ENCODE results near the gene MPHOSPH10. TPM values are rescaled to one million over a fixed set of nuclear protein-coding genes. Genes with fewer than 3 reads are reported as not detected.
"Not testable (repeated sequence)": the region's sequence is repeated elsewhere in the genome, so short reads cannot be mapped to it uniquely, and the experiment has no call there.

The MPHOSPH10 gene
- total RNA-seq, 1 donor from 2014 or later = 23.0 TPM

DNA sequence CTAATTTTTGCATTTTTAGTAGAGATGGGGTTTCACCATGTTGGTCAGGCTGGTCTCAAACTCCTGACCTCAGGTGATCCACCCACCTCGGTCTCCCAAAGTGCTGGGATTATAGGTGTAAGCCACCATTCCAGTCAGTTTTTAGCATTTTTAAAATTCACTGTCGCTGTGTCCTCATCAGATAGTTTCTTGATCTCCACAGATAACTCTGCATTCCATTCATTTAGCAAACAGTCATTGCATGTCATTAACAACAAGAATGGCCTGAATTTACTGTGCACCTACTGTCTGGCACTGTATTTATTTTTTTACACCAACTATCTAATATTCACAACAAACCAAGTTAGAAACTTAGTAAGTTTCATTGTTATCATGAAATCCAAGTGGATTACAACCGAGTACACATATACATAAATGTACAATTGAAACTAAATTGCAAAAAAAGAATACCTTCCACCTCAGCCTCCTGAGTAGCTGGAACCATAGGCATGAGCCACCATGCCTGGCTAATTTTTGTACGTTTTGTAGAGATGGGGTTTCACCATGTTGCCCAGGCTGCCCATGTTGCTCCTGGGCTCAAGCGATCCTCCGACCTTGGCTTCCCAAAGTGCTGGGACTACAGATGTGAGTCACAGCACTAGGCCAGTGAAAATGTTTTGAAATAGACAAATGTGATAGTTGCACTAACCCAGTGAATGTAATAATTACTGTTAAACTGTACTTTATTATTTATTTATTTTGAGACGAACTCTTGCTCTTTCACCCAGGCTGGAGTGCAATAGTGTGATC, 4.7 kb upstream of the MPHOSPH10 start:
- DNase-seq (ENCODE audit: low spot score in 2 of 2) = no peak
- H3K27me3 ChIP-seq = no peaks in the 10 kb centered on the region
- intact Hi-C loops (cut with DNase I) = loop anchor here (5.0 kb wide), 1 partner anchor 148 kb away; the partner anchor contains the start of gene ANKRD53
- H3K36me3 ChIP-seq = peaks cover 7 to 24% of the 10 kb centered on the region in 2 donors
- H3K4me1 ChIP-seq = peaks cover 0 to 6% of the 10 kb centered on the region in 2 donors
- H3K4me3 ChIP-seq = no peak overlapping the region
- H3K9me3 ChIP-seq = no peaks in the 10 kb centered on the region
- TF ChIP-seq, protein P1, sequence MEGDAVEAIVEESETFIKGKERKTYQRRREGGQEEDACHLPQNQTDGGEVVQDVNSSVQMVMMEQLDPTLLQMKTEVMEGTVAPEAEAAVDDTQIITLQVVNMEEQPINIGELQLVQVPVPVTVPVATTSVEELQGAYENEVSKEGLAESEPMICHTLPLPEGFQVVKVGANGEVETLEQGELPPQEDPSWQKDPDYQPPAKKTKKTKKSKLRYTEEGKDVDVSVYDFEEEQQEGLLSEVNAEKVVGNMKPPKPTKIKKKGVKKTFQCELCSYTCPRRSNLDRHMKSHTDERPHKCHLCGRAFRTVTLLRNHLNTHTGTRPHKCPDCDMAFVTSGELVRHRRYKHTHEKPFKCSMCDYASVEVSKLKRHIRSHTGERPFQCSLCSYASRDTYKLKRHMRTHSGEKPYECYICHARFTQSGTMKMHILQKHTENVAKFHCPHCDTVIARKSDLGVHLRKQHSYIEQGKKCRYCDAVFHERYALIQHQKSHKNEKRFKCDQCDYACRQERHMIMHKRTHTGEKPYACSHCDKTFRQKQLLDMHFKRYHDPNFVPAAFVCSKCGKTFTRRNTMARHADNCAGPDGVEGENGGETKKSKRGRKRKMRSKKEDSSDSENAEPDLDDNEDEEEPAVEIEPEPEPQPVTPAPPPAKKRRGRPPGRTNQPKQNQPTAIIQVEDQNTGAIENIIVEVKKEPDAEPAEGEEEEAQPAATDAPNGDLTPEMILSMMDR (IDR thresholded peaks at IDR 0.05) = no peak
- no peak overlapping the region for H3K27ac ChIP-seq

DNA sequence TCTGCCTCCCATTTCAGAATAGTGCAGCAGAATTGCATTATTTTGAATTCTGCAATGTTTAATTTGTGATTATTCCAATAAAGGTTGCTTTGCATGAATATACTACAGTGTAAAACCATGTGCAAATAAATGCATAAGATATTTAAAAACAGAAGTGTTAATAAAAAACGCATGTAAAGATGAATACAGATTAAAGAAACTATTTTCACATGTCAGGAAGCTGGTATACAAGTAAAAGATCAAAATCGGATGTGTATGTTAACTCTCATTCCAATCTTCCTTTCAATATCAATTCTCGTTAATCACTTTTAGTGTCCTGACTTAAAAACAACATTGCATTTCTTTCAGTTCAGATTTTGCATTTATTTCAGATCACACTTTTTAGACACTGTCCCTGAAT, 3.5 kb upstream of the MPHOSPH10 start:
- Histone ChIP-seq H3K4me1 (peaks cover 0 to 14% of the 10 kb centered on the region in 2 donors), H3K36me3 (peaks cover 7 to 12% of the 10 kb centered on the region in 2 donors), H3K4me3 (no peak overlapping the region), H3K27me3 (no peaks in the 10 kb centered on the region), H3K27ac (no peak overlapping the region), H3K9me3 (no peaks in the 10 kb centered on the region)
- no peak for DNase-seq (ENCODE audit: low spot score in 2 of 2)
- intact Hi-C loops (cut with DNase I) = loop anchor here (5.0 kb wide), 1 partner anchor 150 kb away; the partner anchor contains the start of gene ANKRD53
- TF ChIP-seq, protein P1 (IDR thresholded peaks at IDR 0.05) = no peak

DNA sequence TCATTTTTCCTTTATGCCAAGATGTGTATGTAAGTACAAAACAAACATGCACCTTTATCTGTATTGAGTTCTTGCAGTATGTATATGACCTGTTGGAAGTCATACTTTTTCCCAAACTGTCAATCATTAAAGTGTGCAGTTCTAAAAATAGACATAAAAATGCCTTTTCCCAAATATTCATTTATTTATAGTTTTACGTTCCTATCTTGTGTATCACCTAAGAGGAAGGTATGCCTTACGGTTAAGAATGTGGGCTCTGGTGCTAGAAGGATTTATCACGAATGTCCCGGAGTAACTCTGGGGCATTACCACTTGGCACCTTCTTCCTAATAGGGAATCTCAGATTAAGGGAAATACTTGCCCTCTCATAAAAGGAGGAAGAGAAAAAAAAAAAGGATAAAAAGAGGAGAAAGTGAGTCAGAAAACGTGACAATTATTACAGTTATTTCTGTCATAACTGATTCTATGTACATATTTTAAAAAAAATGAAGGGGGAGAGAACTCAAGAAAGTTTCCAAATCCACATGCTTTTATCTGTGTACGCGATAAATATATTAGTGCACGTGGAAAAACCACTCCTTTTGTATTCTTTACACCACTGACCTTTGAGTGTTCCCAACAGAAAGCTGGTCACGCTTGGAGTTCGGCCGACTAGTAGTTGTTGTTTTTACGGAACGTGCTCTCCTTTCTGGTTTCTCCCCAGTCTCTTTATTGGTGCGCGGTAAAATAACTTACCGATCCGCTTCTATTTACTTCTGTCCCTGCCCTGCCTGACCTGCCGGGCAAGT, 1.1 kb upstream of the MPHOSPH10 start:
- H3K9me3 ChIP-seq = no peaks in the 10 kb centered on the region
- peaks cover under 1 to 7% of the 10 kb centered on the region in 2 donors for H3K36me3 ChIP-seq
- no peak for DNase-seq (ENCODE audit: low spot score in 2 of 2)
- H3K27ac ChIP-seq = peak overlapping the region; percentile 84 to 94
- intact Hi-C loops (cut with DNase I) = loop anchor here (5.0 kb wide), 1 partner anchor 152 kb away; the partner anchor contains the start of gene ANKRD53
- peak overlapping the region; percentile 66 to 72 for H3K4me3 ChIP-seq
- TF ChIP-seq, protein P1 (IDR thresholded peaks at IDR 0.05) = no peak
- H3K4me1 ChIP-seq = peaks cover 0 to 17% of the 10 kb centered on the region in 2 donors
- no peaks in the 10 kb centered on the region for H3K27me3 ChIP-seq

DNA sequence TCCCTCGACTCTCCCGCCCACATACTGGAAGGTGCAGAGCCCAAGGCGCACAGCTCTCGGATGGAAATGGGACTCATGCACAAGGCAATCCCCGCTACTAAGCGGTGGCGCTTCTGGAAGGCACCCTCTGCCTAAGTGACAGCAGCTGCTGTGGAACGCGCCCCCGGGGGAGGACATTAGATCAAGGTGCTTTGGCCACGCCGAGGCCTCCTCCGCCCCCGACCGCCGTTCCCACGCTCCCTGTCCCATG, 607 bp upstream of the MPHOSPH10 start:
- Histone ChIP-seq H3K27me3 (no peaks in the 10 kb centered on the region), H3K27ac (peak overlapping the region; percentile 84 to 94), H3K4me3 (peak overlapping the region; percentile 66 to 72), H3K4me1 (peaks cover 0 to 17% of the 10 kb centered on the region in 2 donors), H3K36me3 (peaks cover 5 to 12% of the 10 kb centered on the region in 2 donors), H3K9me3 (no peaks in the 10 kb centered on the region)
- TF ChIP-seq, protein P1 (IDR thresholded peaks at IDR 0.05) = no peak
- no peak for DNase-seq (ENCODE audit: low spot score in 2 of 2)
- intact Hi-C loops (cut with DNase I) = loop anchor here (1.0 to 5.0 kb wide), 4 partner anchors 62 to 153 kb away; partner anchors contain the start of genes ANKRD53, NAGK and TEX261

DNA sequence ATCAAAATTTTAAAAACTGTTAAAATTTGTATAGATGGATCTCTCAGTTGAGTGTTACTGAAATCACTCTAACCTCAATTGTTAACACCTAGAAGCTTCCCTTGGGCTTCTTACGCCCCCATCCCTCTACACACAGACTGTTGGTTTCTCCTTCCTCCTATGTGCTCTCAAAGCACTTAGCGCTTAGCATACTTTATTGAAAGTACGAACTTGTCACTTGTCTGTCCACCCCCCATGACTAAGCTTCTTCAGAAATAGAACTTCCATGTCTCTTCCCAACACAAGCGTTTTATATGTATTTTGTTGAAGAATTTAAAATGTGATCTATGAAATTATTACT, 441 bp downstream of the MPHOSPH10 start:
- no peak for DNase-seq (ENCODE audit: low spot score in 2 of 2)
- H3K27me3 ChIP-seq = no peaks in the 10 kb centered on the region
- no peaks in the 10 kb centered on the region for H3K9me3 ChIP-seq
- peak overlapping the region; percentile 84 to 94 for H3K27ac ChIP-seq
- intact Hi-C loops (cut with DNase I) = loop anchor here (1.0 to 2.0 kb wide), 3 partner anchors 63 to 136 kb away; partner anchors contain the start of genes NAGK and TEX261
- H3K4me3 ChIP-seq = peak overlapping the region; percentile 66 to 72
- TF ChIP-seq, protein P1 (IDR thresholded peaks at IDR 0.05) = no peak
- H3K4me1 ChIP-seq = peaks cover 0 to 17% of the 10 kb centered on the region in 2 donors
- peaks cover 11 to 23% of the 10 kb centered on the region in 2 donors for H3K36me3 ChIP-seq

DNA sequence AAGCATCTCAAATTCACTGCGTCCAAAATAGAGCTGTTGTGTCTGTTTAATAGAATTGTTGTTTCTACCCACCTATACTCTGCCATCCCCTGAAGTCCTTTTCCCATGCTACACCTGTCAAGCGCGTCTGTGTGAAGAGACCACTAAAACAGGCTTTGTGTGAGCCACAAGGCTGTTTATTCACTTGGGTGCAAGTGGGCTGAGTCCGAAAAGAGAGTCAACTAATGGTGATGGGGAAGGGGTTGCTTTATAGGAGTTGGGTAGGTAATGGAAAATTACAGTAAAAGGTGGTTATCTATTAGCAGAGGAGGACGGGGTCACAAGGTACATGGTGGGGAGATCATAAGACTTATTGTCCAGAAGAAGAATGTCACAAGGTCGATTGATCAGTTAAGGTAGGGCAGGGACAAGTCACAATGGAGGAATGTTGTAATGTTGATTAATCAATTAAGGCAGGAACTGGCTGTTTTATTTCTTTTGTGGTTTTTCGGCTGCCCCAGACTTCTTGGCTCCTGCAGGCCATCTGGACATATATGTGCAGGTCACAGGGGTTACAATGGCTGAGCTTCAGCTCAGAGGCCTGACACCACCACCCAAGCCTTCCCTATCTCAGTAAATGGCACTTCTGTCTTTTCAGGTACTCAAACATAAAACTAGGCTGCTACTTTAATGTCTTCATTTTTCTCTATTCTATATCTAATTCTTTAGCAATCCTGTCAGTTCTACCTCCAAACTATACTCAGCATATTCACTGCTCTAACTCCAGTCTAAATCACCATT, 1.1 kb downstream of the MPHOSPH10 start:
- not testable (repeated sequence) for H3K27me3 ChIP-seq; DNase-seq (ENCODE audit: low spot score in 2 of 2); H3K9me3 ChIP-seq; H3K27ac ChIP-seq
- Histone ChIP-seq H3K36me3 (peaks cover 16 to 30% of the 10 kb centered on the region in 2 donors), H3K4me1 (peaks cover 0 to 17% of the 10 kb centered on the region in 2 donors), H3K4me3 (peak overlapping the region; percentile 66 to 72)
- intact Hi-C loops (cut with DNase I) = loop anchor here (2.0 kb wide), 1 partner anchor 137 kb away; the partner anchor contains the start of gene TEX261
